ENCODE data around the gene EEF1AKMT3.
A peak's percentile ranks its signal among the peaks of the same experiment; 100 is the strongest.

The EEF1AKMT3 gene

GRCh38 chr12:57735198-57735855 lies 37.1 kb upstream of the EEF1AKMT3 start:
- no peak for DNase-seq

- DNase-seq, result no peak
These were observed 36.3 kb upstream of the EEF1AKMT3 start for GRCh38 chr12:57735952-57736740.

- DNase-seq, result no peak
These were observed 35.5 kb upstream of the EEF1AKMT3 start for GRCh38 chr12:57736741-57737466.

GRCh38 chr12:57737467-57738460 lies 34.6 kb upstream of the EEF1AKMT3 start:
- DNase-seq, result no peak

GRCh38 chr12:57738661-57739237 lies 33.7 kb upstream of the EEF1AKMT3 start, which contains the start of gene AGAP2:
AGAP2 (minus strand) TSS chr12:57738742; CDS start chr12:57738246, 496 bp downstream.
- DNase-seq, result no peak

- no peak for DNase-seq
These were observed 33.0 kb upstream of the EEF1AKMT3 start for GRCh38 chr12:57739387-57739786.

- DNase-seq, result no peak
These were observed 32.4 kb upstream of the EEF1AKMT3 start for GRCh38 chr12:57739914-57740538.

- peak; percentile 87 to 88 for DNase-seq
These were observed 31.6 kb upstream of the EEF1AKMT3 start for GRCh38 chr12:57740656-57741412.

GRCh38 chr12:57741413-57741789 lies 31.0 kb upstream of the EEF1AKMT3 start:
- no peak for DNase-seq

GRCh38 chr12:57741844-57742738 lies 30.3 kb upstream of the EEF1AKMT3 start:
- peak; percentile 87 to 88 for DNase-seq

- DNase-seq, result no peak
These were observed 28.6 kb upstream of the EEF1AKMT3 start for GRCh38 chr12:57743769-57744168.

- DNase-seq, result peak; percentile 86
These were observed 28.1 kb upstream of the EEF1AKMT3 start for GRCh38 chr12:57744194-57744776.

GRCh38 chr12:57744777-57745484 lies 27.5 kb upstream of the EEF1AKMT3 start, which contains the start of gene TSPAN31:
TSPAN31 (plus strand) TSS chr12:57745039; CDS start chr12:57745155, 116 bp downstream.
- peak; percentile 96 to 97 for DNase-seq

- no peak for DNase-seq
These were observed 26.9 kb upstream of the EEF1AKMT3 start for GRCh38 chr12:57745485-57745881.

- no peak for DNase-seq
These were observed 26.4 kb upstream of the EEF1AKMT3 start for GRCh38 chr12:57746025-57746424.

- no peak for DNase-seq
These were observed 23.4 kb upstream of the EEF1AKMT3 start for GRCh38 chr12:57749061-57749460.

- DNase-seq, result no peak
These were observed 21.6 kb upstream of the EEF1AKMT3 start for GRCh38 chr12:57750561-57751431.

Measured in CD4-positive, alpha-beta T cell treated with Interleukin-1 beta for 1 hour (primary cell).